SK-N-SH (cell line): ENCODE measurements around the gene SCAMP2. TPM values are rescaled to one million over a fixed set of nuclear protein-coding genes. Genes with fewer than 3 reads are reported as not detected.

Experiments used
- CTCF ChIA-PET: fragments of 300-600, 350-600 bp; formaldehyde crosslinking; extraction: SDS; loops from one replicate; lab custom pipeline; 2021; lab: Yijun Ruan, JAX
- POLR2A ChIA-PET: fragments of 350-600 bp; sonication (Branson Sonifier 250); formaldehyde crosslinking; extraction: SDS; loops from one replicate; lab custom pipeline; 2020; ENCODE audit warnings: antibody characterized with exemption, inconsistent platforms; lab: Yijun Ruan, JAX
- DNase-seq: peaks from one replicate; pipeline ENCODE4 v3.0.0; 2012
- H2AFZ ChIP-seq: fragments of 200-600 bp; sonication (generic); 2 replicates; pipeline ENCODE4 v1.8.1; 2016; ENCODE audit warnings: antibody characterized with exemption, mild to moderate bottlenecking, low read depth
- H3F3A ChIP-seq: fragments of 200-600 bp; sonication (generic); replicated peaks from 2 replicates; pipeline ENCODE3; 2016; ENCODE audit warnings: antibody characterized with exemption, mild to moderate bottlenecking; ENCODE audit not compliant: insufficient read depth
- H3K27ac ChIP-seq, 2 experiments: fragments of 200-500 bp in 1 of 2; fragments of 200-600 bp in 1 of 2; sonication (Bioruptor generic) in 1 of 2; sonication (generic), shearing (Covaris generic) in 1 of 2; 2 replicates each; pipeline versions ENCODE4 v1.5.1 to v1.6.1; 2014 to 2016; ENCODE audit warnings: low read depth in 2 of 2, inconsistent platforms in 1 of 2, low read length in 1 of 2, mild to moderate bottlenecking in 1 of 2, mixed read lengths in 1 of 2
- H3K27me3 ChIP-seq: fragments of 200-600 bp; sonication (generic), shearing (Covaris generic); 2 replicates; pipeline ENCODE4 v1.6.1; 2016; ENCODE audit warnings: mixed run types; ENCODE audit not compliant: insufficient read depth
- H3K36me3 ChIP-seq, 2 experiments: fragments of 200-500 bp in 1 of 2; fragments of 200-600 bp in 1 of 2; sonication (Bioruptor generic) in 1 of 2; sonication (generic) in 1 of 2; replicated peaks in 1 of 2; 2 replicates each; pipeline versions ENCODE3 to v1.5.1; 2014 to 2016; ENCODE audit warnings: low read length in 1 of 2, mild to moderate bottlenecking in 1 of 2; ENCODE audit not compliant: insufficient read depth in 2 of 2, control insufficient read depth in 1 of 2
- H3K4me1 ChIP-seq, 2 experiments: fragments of 200-500 bp in 1 of 2; fragments of 200-600 bp in 1 of 2; sonication (Bioruptor generic) in 1 of 2; sonication (generic), shearing (Covaris generic) in 1 of 2; 2 replicates each; pipeline versions ENCODE4 v1.5.1 to v1.6.1; 2014 to 2016; ENCODE audit warnings: low read depth in 1 of 2, low read length in 1 of 2, mixed run types in 1 of 2; ENCODE audit not compliant: insufficient read depth in 2 of 2, control insufficient read depth in 1 of 2
- H3K4me2 ChIP-seq: fragments of 200-600 bp; sonication (generic), shearing (Covaris generic); 2 replicates; pipeline ENCODE4 v1.6.1; 2017; ENCODE audit warnings: mixed run types
- H3K4me3 ChIP-seq, 2 experiments: fragments of 200-500 bp in 1 of 2; fragments of 200-600 bp in 1 of 2; sonication (Bioruptor generic) in 1 of 2; sonication (generic), shearing (Covaris generic) in 1 of 2; 2 replicates each; pipeline versions ENCODE4 v1.5.1 to v1.8.1; 2014 to 2016; ENCODE audit warnings: low read depth in 2 of 2, inconsistent platforms in 1 of 2, low read length in 1 of 2, mild to moderate bottlenecking in 1 of 2, mixed read lengths in 1 of 2, moderate library complexity in 1 of 2
- H3K79me2 ChIP-seq: fragments of 200-600 bp; sonication (generic); 2 replicates; pipeline ENCODE4 v1.8.1; 2017; ENCODE audit warnings: mild to moderate bottlenecking; ENCODE audit not compliant: insufficient read depth
- H3K9ac ChIP-seq: fragments of 200-600 bp; sonication (generic); 2 replicates; pipeline ENCODE4 v1.6.1; 2017; ENCODE audit warnings: mixed run types
- H3K9me2 ChIP-seq: fragments of 200-600 bp; sonication (generic); 2 replicates; pipeline ENCODE4 v1.6.1; 2017; ENCODE audit warnings: mixed run types
- H3K9me3 ChIP-seq: fragments of 200-600 bp; sonication (generic); 2 replicates; pipeline ENCODE4 v1.6.1; 2017; ENCODE audit warnings: mixed run types, mild to moderate bottlenecking, moderate library complexity
- H4K20me1 ChIP-seq: fragments of 200-600 bp; sonication (generic); 2 replicates; pipeline ENCODE4 v1.6.1; 2017; ENCODE audit warnings: mild to moderate bottlenecking, mixed run types; ENCODE audit not compliant: insufficient read depth
- CHD2 ChIP-seq: fragments of 150-350 bp; IDR thresholded peaks from 2 replicates; pipeline ENCODE4 v1.6.1; 2018; ENCODE audit warnings: low read length; ENCODE audit not compliant: partially characterized antibody
- EP300 ChIP-seq, 2 experiments: IDR thresholded peaks; 2 replicates each; pipeline versions ENCODE4 v1.4.0 to v1.6.1; 2012; ENCODE audit warnings: borderline replicate concordance in 1 of 2, low read depth in 1 of 2, low read length in 1 of 2
- EZH2phosphoT487 ChIP-seq: fragments of 200-600 bp; sonication (generic); IDR thresholded peaks from 2 replicates; pipeline ENCODE4 v1.6.1; 2017; ENCODE audit warnings: low read depth, mixed run types, mild to moderate bottlenecking, antibody characterized with exemption, moderate library complexity, borderline replicate concordance
- GABPA ChIP-seq: IDR thresholded peaks from 2 replicates; pipeline ENCODE4 v1.4.0; 2012; ENCODE audit warnings: low read depth, mild to moderate bottlenecking
- JUND ChIP-seq: IDR thresholded peaks from 2 replicates; pipeline ENCODE4 v1.4.0; 2012
- NFIC ChIP-seq: IDR thresholded peaks from 2 replicates; pipeline ENCODE4 v1.4.0; 2012; ENCODE audit warnings: borderline replicate concordance
- RCOR1 ChIP-seq: fragments of 150-350 bp; IDR thresholded peaks from 2 replicates; pipeline ENCODE4 v1.6.1; 2017; ENCODE audit warnings: antibody characterized with exemption, low read length
- RFX5 ChIP-seq: IDR thresholded peaks from 2 replicates; pipeline ENCODE4 v1.6.1; 2012; ENCODE audit warnings: mild to moderate bottlenecking, improper control_type of control experiment, low read length
- RXRA ChIP-seq: IDR thresholded peaks from 2 replicates; pipeline ENCODE4 v1.4.0; 2012; ENCODE audit warnings: low read depth, mild to moderate bottlenecking, borderline replicate concordance
- TAF1 ChIP-seq: IDR thresholded peaks from 2 replicates; pipeline ENCODE4 v1.6.1; 2012; ENCODE audit warnings: low read depth, mild to moderate bottlenecking, low read length, moderate library complexity, borderline replicate concordance
- TCF12 ChIP-seq: IDR thresholded peaks from 2 replicates; pipeline ENCODE4 v1.4.0; 2012
- YY1 ChIP-seq: IDR thresholded peaks from 2 replicates; pipeline ENCODE4 v1.4.0; 2012; ENCODE audit warnings: low read depth, mild to moderate bottlenecking
- WGBS: methylation state at CpG from one replicate; pipeline ENCODE4 v1.1.6; 2017; ENCODE audit warnings: low lambda C conversion rate; 5-methylcytosine and 5-hydroxymethylcytosine counted together
- polyA plus RNA-seq, 3 experiments: library from polyadenylated mRNA; depleted of rRNA; stranded (reverse); fragments of >200 nt; gene quantifications; 2 replicates each; pipeline ENCODE4 v1.2.3, GENCODE V29; 2012
- TF ChIP-seq, protein P1 (sequence below): IDR thresholded peaks from 2 replicates; pipeline ENCODE4 v1.4.0; 2012; ENCODE audit warnings: low read depth, borderline replicate concordance
- TF ChIP-seq, protein P2 (sequence below): IDR thresholded peaks from 2 replicates; pipeline ENCODE4 v1.6.1; 2012; ENCODE audit warnings: mild to moderate bottlenecking, low read depth, low read length, moderate library complexity
- TF ChIP-seq, protein P3 (sequence below): fragments of 200-600 bp; sonication (generic); IDR thresholded peaks from 2 replicates; pipeline ENCODE4 v1.6.1; 2017; ENCODE audit warnings: antibody characterized with exemption, mild to moderate bottlenecking, moderate library complexity
- TF ChIP-seq, protein P4 (sequence below): IDR thresholded peaks from 2 replicates; pipeline ENCODE4; 2012
- TF ChIP-seq, protein P5 (sequence below): fragments of 150-350 bp; IDR thresholded peaks from 2 replicates; pipeline ENCODE4 v1.6.1; 2017; ENCODE audit warnings: antibody characterized with exemption, low read length, low read depth, borderline replicate concordance

SCAMP2 gene
- polyA plus RNA-seq, 1 of the 3 experiments (the other 2 are of a cell fraction), result 88.1 TPM

DNA sequence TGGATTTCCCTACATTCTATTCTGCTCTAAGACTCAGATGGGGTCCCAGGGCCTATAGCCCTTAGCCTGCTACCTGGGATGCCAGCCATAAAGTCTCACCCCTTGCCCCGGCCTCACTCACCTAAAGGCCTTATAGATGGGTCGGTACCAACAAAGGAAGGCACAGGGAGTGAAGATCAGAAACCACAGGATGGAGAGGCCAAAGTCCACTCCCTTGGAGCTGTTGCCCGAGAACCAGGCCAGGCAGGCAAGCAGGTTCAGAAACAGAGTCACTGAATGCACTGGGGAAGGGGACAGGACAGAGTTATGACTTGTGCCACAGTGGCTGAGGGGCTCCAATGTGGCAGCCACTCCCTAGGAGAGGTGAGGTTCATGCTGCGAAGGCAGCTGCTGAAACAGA is 22.8 kb downstream of the SCAMP2 start:
- no peaks in the 10 kb centered on the region for H3K9me2 ChIP-seq
- 96% methylated on average over 3 of the region's 4 CpGs for WGBS
- H3K9me3 ChIP-seq, result no peaks in the 10 kb centered on the region
- H3F3A ChIP-seq, result no peaks in the 10 kb centered on the region
- H3K4me2 ChIP-seq, result no peak overlapping the region
- no peaks in the 10 kb centered on the region for H3K27me3 ChIP-seq
- H3K4me1 ChIP-seq, result no peaks in the 10 kb centered on the region
- H4K20me1 ChIP-seq, result no peaks in the 10 kb centered on the region
- peaks cover 3% of the 10 kb centered on the region; the same call in 1 of the 2 replicates for H3K79me2 ChIP-seq
- ChIA-PET POLR2A (no interaction called here), CTCF (interaction anchor here (1.0 kb wide), 1 partner anchor 52 kb away, joined by 3 read pairs; no protein-coding TSS in a partner anchor)
- H3K36me3 ChIP-seq, result peaks cover 0 to 61% of the 10 kb centered on the region in 2 experiments
- no peak overlapping the region for H3K9ac ChIP-seq
- H2AFZ ChIP-seq, result no peak overlapping the region
- no peak overlapping the region for H3K4me3 ChIP-seq
- no peak for DNase-seq
- no peak overlapping the region for H3K27ac ChIP-seq
- TF ChIP-seq, protein P1, sequence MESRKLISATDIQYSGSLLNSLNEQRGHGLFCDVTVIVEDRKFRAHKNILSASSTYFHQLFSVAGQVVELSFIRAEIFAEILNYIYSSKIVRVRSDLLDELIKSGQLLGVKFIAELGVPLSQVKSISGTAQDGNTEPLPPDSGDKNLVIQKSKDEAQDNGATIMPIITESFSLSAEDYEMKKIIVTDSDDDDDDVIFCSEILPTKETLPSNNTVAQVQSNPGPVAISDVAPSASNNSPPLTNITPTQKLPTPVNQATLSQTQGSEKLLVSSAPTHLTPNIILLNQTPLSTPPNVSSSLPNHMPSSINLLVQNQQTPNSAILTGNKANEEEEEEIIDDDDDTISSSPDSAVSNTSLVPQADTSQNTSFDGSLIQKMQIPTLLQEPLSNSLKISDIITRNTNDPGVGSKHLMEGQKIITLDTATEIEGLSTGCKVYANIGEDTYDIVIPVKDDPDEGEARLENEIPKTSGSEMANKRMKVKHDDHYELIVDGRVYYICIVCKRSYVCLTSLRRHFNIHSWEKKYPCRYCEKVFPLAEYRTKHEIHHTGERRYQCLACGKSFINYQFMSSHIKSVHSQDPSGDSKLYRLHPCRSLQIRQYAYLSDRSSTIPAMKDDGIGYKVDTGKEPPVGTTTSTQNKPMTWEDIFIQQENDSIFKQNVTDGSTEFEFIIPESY, result no peak
- TF ChIP-seq GABPA (no peak), EZH2phosphoT487 (no peak), EP300 (IDR thresholded peaks at IDR 0.05; ENCODE audit: borderline replicate concordance in 1 of 2, low read depth in 1 of 2, low read length in 1 of 2) (no peak), RCOR1 (no peak), YY1 (no peak), NFIC (no peak), JUND (no peak), RFX5 (no peak), TCF12 (no peak), CHD2 (no peak), TAF1 (no peak), RXRA (no peak)
- TF ChIP-seq, protein P2, sequence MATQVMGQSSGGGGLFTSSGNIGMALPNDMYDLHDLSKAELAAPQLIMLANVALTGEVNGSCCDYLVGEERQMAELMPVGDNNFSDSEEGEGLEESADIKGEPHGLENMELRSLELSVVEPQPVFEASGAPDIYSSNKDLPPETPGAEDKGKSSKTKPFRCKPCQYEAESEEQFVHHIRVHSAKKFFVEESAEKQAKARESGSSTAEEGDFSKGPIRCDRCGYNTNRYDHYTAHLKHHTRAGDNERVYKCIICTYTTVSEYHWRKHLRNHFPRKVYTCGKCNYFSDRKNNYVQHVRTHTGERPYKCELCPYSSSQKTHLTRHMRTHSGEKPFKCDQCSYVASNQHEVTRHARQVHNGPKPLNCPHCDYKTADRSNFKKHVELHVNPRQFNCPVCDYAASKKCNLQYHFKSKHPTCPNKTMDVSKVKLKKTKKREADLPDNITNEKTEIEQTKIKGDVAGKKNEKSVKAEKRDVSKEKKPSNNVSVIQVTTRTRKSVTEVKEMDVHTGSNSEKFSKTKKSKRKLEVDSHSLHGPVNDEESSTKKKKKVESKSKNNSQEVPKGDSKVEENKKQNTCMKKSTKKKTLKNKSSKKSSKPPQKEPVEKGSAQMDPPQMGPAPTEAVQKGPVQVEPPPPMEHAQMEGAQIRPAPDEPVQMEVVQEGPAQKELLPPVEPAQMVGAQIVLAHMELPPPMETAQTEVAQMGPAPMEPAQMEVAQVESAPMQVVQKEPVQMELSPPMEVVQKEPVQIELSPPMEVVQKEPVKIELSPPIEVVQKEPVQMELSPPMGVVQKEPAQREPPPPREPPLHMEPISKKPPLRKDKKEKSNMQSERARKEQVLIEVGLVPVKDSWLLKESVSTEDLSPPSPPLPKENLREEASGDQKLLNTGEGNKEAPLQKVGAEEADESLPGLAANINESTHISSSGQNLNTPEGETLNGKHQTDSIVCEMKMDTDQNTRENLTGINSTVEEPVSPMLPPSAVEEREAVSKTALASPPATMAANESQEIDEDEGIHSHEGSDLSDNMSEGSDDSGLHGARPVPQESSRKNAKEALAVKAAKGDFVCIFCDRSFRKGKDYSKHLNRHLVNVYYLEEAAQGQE, result no peak
- TF ChIP-seq, protein P3, sequence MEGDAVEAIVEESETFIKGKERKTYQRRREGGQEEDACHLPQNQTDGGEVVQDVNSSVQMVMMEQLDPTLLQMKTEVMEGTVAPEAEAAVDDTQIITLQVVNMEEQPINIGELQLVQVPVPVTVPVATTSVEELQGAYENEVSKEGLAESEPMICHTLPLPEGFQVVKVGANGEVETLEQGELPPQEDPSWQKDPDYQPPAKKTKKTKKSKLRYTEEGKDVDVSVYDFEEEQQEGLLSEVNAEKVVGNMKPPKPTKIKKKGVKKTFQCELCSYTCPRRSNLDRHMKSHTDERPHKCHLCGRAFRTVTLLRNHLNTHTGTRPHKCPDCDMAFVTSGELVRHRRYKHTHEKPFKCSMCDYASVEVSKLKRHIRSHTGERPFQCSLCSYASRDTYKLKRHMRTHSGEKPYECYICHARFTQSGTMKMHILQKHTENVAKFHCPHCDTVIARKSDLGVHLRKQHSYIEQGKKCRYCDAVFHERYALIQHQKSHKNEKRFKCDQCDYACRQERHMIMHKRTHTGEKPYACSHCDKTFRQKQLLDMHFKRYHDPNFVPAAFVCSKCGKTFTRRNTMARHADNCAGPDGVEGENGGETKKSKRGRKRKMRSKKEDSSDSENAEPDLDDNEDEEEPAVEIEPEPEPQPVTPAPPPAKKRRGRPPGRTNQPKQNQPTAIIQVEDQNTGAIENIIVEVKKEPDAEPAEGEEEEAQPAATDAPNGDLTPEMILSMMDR, result no peak
- TF ChIP-seq, protein P4, sequence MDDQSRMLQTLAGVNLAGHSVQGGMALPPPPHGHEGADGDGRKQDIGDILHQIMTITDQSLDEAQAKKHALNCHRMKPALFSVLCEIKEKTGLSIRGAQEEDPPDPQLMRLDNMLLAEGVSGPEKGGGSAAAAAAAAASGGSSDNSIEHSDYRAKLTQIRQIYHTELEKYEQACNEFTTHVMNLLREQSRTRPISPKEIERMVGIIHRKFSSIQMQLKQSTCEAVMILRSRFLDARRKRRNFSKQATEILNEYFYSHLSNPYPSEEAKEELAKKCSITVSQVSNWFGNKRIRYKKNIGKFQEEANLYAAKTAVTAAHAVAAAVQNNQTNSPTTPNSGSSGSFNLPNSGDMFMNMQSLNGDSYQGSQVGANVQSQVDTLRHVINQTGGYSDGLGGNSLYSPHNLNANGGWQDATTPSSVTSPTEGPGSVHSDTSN, result no peak
- TF ChIP-seq, protein P5, sequence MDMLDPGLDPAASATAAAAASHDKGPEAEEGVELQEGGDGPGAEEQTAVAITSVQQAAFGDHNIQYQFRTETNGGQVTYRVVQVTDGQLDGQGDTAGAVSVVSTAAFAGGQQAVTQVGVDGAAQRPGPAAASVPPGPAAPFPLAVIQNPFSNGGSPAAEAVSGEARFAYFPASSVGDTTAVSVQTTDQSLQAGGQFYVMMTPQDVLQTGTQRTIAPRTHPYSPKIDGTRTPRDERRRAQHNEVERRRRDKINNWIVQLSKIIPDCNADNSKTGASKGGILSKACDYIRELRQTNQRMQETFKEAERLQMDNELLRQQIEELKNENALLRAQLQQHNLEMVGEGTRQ, result no peak
